IPS-18c (cell line): Measurements from ENCODE around the gene ARHGAP26.

Experiments
- H3K4me3 ChIP-seq: 2 replicates; pipeline ENCODE4 v1.7.0; 2013; ENCODE audit warnings: low read depth, mild to moderate bottlenecking, low read length, moderate library complexity; ENCODE audit not compliant: insufficient read depth
- H3K9me3 ChIP-seq: one replicate; pipeline ENCODE4 v1.6.1; 2013; ENCODE audit warnings: mild to moderate bottlenecking, low read length, moderate library complexity; ENCODE audit not compliant: control insufficient read depth, insufficient read depth

Gene ARHGAP26

GRCh38 chr5:143006501-143006900 is 236.3 kb downstream of the ARHGAP26 start:
- no peaks in the 10 kb centered on the region for H3K9me3 ChIP-seq
- H3K4me3 ChIP-seq = no peak overlapping the region

DNA sequence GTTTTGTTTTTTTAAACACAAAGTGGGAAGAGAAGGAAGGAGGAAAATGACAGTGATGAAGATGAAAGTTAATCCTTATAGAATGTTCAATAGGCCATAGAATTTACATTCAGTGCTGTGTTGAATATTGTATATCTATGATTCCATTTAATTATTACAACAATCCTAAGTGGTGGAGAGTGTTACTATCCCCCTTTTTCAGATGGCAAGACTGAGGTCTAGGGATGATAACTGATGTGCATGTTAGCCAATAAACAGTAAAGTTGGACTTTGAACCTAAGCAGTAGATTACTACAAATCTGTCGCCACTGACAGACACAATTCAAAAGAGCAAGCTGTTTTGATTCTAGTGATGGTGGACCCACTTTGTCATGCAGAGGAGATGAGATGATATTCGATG is 237.9 kb downstream of the ARHGAP26 start:
- no peaks in the 10 kb centered on the region for H3K9me3 ChIP-seq

GRCh38 chr5:143008809-143009521 is 238.8 kb downstream of the ARHGAP26 start:
- no peak overlapping the region for H3K4me3 ChIP-seq

More for the DNA sequence above, 237.9 kb downstream of the ARHGAP26 start:
- H3K4me3 ChIP-seq = no peak overlapping the region

GRCh38 chr5:143010351-143010750 is 240.2 kb downstream of the ARHGAP26 start:
- Histone ChIP-seq H3K4me3 (no peak overlapping the region), H3K9me3 (no peaks in the 10 kb centered on the region)

More at GRCh38 chr5:143008809-143009521, 238.8 kb downstream of the ARHGAP26 start:
- no peaks in the 10 kb centered on the region for H3K9me3 ChIP-seq

DNA sequence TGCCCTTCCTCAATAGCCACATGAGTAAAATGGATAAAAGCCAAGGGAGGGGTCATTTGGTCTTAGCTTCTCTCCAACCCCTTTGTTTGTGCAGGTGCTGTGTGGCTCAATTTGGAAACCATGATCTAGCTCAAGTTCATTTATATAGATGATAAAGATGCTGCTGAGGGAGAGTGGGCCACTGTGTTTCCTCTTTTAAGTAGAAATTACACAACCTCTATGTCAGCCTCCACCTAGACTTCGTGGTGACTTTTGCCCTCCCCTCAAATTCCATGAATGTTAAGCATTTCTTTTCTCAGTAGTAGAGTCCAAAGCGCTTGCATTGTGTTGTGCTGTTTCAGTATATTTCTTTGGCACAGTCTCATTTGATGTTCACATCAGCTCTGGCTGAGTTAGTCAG is 241.4 kb downstream of the ARHGAP26 start:
- Histone ChIP-seq H3K9me3 (no peaks in the 10 kb centered on the region), H3K4me3 (no peak overlapping the region)

GRCh38 chr5:143013176-143013891 is 243.2 kb downstream of the ARHGAP26 start:
- Histone ChIP-seq H3K9me3 (no peaks in the 10 kb centered on the region), H3K4me3 (no peak overlapping the region)

GRCh38 chr5:143014017-143014651 is 244.0 kb downstream of the ARHGAP26 start:
- H3K4me3 ChIP-seq = no peak overlapping the region
- no peaks in the 10 kb centered on the region for H3K9me3 ChIP-seq

- Histone ChIP-seq H3K4me3 (no peak overlapping the region), H3K9me3 (no peaks in the 10 kb centered on the region)
Measured at GRCh38 chr5:143016777-143017516, 246.8 kb downstream of the ARHGAP26 start.

- Histone ChIP-seq H3K9me3 (no peaks in the 10 kb centered on the region), H3K4me3 (no peak overlapping the region)
Measured at GRCh38 chr5:143017541-143017940, 247.4 kb downstream of the ARHGAP26 start.

GRCh38 chr5:143017992-143018391 is 247.8 kb downstream of the ARHGAP26 start:
- no peaks in the 10 kb centered on the region for H3K9me3 ChIP-seq

GRCh38 chr5:143019157-143019556 is 249.0 kb downstream of the ARHGAP26 start:
- Histone ChIP-seq H3K4me3 (no peak overlapping the region), H3K9me3 (no peaks in the 10 kb centered on the region)

More at GRCh38 chr5:143017992-143018391, 247.8 kb downstream of the ARHGAP26 start:
- no peak overlapping the region for H3K4me3 ChIP-seq

GRCh38 chr5:143019614-143020515 is 249.7 kb downstream of the ARHGAP26 start:
- no peaks in the 10 kb centered on the region for H3K9me3 ChIP-seq
- no peak overlapping the region for H3K4me3 ChIP-seq

DNA sequence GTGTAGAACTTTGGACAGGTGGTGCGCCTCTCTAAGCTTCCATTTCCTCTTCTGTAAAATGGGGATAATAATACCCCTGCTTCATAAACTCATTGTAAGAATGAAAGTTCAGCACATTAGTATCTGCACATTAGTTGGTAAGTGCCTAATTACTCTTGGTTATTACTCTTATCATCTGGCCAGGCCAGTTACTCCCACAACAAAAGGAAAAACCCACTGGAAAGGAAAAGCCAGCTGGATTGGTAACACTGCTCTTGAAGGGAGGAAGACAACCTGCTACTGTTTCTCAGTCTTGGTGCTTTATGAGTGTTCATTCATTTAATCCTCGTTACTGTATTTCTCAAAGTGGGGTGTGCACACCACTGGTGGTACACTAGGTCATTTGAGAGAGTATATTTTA is 251.4 kb downstream of the ARHGAP26 start:
- H3K9me3 ChIP-seq = no peaks in the 10 kb centered on the region

DNA sequence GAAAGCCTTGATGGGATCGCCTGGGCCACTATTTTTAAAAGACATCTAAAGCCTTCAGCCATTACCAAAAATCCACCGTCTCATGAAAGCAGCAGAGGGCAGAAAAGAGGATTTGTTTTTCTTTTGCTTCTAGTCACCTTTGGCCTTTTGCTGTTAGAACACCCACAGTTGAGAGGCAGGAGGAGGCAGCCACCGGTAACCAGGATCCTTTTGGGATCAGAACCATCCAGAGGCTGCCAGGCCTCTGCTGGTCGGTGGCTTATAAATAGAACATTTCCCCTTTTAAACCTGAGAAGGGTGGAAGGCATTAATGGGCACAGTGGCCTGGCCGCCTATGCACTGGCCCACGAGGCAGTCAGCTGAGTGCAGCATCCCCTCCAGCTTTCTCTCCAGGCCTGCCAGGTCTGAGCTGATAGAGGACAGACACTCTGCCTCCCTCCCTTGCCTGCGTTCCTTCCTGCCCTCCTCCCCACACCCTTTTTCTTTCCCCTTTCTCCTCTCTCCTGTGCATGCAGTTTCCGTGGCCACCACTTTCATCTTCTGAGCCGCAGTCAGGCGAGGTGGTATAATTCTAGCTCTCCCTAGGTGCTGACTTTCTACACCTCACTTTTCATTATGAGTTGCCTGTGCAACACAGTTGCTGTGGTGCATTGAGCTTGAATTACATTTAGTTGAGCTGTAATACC is 253.4 kb downstream of the ARHGAP26 start:
- Histone ChIP-seq H3K9me3 (no peaks in the 10 kb centered on the region), H3K4me3 (no peak overlapping the region)

More for the DNA sequence above, 251.4 kb downstream of the ARHGAP26 start:
- no peak overlapping the region for H3K4me3 ChIP-seq

GRCh38 chr5:143024228-143024920 is 254.2 kb downstream of the ARHGAP26 start:
- Histone ChIP-seq H3K4me3 (no peak overlapping the region), H3K9me3 (no peaks in the 10 kb centered on the region)
